ENCODE data around the gene ZMYND19.
"Not testable (repeated sequence)": the region's sequence is repeated elsewhere in the genome, so short reads cannot be mapped to it uniquely, and the experiment has no call there.

ZMYND19 gene

DNA sequence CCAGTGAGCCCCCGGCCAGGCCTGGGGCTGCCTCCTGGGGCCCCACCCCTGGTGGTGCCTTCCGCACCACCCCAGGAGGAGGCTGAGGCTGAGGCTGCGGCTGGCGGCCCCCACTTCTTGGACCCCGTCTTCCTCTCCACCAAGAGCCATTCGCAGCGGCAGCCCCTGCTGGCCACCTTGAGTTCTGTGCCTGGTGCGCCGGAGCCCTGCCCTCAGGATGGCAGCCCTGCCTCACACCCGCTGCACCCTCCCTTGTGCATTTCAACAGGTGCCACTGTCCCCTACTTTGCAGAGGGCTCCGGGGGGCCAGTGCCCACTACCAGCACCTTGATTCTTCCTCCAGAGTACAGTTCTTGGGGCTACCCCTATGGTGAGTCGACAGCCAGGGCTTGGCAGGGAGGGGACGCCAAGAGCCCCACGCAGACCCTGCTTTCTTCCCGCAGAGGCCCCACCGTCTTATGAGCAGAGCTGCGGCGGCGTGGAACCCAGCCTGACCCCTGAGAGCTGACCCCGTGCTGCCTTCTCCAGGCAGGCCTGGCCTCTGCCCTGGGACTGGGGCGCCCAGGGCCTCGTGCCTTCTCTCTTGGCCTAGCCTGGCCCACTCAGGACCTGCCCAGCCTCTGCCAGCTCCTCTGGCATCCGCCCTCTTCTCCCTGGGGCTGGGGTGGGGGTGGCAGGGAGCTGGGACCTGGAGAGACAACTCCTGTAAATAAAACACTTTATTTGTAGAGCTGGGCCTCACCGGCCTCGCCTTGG, 24.5 kb upstream of the ZMYND19 start:
- no peak for DNase-seq (ENCODE audit: low read depth in 2 of 2, low spot score in 1 of 2)

- DNase-seq (ENCODE audit: low read depth in 2 of 2, low spot score in 1 of 2), result no peak
These were observed 23.6 kb upstream of the ZMYND19 start for GRCh38 chr9:137613738-137614523.

DNA sequence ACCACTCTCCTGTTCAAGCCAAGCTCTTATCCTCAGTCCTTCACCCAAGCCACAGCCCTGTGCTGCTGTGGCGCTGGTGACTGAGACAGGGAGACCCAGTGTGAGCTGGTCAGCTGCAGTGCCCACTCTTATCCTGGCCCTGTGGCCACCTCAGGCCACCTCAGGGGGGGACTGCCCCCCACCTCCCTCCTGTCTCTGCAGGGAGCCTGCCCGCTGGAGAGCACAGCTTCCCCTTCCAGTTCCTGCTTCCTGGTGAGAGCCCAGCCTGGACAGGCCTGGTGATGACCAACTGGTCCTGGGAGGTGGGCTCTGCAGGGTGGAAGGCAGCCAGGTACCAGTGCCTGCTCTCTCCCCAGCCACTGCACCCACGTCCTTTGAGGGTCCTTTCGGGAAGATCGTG, 22.9 kb upstream of the ZMYND19 start:
- no peak for DNase-seq (ENCODE audit: low read depth in 2 of 2, low spot score in 1 of 2)

DNA sequence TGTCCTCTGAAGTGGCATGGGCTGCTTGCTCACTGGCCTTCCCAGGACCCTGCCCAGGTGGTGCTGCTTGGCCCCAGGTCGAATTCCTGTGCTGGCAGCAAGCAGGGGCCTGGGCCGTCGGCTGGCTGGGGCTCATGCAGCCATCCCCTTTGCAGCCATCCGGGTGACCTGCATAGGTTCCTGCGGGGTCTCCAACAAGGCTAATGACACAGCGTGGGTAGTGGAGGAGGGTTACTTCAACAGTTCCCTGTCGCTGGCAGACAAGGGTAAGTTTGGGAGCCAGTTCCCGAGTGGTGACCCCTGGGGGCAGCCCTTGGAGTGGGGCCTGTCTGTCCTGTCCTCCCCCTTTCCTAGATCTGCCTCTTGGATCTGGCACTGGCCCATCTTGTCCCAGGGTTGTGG, 22.4 kb upstream of the ZMYND19 start:
- no peak for DNase-seq (ENCODE audit: low read depth in 2 of 2, low spot score in 1 of 2)

GRCh38 chr9:137611623-137612609, 21.6 kb upstream of the ZMYND19 start:
- no peak for DNase-seq (ENCODE audit: low read depth in 2 of 2, low spot score in 1 of 2)

DNA sequence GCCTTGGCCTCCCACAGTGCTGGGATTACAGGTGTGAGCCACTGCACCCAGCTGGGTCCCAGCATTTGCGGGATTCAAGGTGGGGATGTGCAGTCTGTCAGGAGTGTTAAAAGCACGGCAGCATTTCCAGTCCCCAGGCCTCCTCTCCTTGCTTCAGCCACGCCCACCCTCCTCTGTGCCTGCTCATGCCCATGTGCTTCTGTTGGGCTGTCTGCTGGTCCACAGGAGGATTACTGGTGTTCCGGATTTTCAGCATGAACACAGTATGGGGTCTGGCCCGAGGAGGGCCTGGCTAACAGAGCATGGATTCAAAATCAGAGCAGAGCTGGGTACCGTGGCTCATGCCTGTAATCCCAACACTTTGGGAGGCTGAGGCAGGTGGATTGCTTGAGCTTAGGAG, 20.6 kb upstream of the ZMYND19 start:
- no peak for DNase-seq (ENCODE audit: low read depth in 2 of 2, low spot score in 1 of 2)

DNA sequence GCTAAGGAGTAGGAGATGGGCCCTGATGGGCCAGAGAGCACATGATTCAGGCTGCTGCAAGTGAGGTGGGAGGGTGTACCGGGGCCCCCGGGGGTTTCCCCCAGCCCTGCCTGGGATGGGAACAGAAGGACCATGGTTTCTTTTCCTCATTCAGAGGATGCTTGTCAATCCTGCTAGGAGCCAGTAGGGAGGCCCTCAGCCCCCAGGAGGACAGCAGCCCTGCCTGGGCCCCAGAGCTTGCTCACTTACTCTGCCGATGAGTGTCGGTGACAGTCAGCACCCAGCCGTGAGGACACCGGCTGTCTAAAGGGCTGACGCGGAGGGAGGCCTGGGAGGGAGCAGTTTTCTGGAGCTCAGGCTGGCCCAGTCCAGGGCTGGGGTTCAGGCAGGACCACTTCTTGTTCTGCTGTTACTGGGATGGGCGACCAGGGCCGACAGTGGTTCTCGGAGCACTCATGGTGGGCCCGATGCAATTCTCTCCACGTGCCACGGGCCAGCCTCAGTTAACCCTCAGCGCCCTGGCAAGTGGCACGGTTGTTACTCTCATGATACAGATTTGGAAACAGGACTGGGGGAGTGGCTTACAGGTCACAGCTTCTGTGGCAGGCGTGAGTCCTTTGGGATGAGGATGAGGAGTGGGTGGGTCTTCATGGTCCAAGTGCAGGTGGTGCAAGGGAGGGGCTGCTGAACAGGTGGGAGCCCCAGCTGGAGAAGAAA, 17.0 kb upstream of the ZMYND19 start:
- DNase-seq (ENCODE audit: low read depth in 2 of 2, low spot score in 1 of 2), result no peak

DNA sequence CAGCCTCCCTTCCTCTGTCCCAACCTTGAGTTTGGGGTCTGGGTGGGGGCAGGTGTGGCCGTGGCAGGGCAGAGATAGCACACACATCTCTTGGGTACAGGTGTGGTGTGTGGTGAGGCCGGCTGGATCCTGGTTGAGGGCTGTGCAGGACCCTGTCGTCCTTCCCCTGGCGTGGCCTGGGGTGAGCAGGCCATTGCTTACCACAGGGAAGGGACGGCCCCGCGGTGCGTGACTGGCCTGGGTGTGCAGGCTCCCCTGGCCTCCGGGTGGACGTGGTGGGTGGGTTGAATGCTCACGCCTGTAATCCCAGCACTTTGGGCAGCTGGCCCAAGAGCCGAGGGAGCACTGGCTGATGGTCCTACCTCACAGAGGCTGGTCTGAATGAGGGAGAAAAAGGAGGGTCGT, 16.4 kb upstream of the ZMYND19 start:
- no peak for DNase-seq (ENCODE audit: low read depth in 2 of 2, low spot score in 1 of 2)

DNA sequence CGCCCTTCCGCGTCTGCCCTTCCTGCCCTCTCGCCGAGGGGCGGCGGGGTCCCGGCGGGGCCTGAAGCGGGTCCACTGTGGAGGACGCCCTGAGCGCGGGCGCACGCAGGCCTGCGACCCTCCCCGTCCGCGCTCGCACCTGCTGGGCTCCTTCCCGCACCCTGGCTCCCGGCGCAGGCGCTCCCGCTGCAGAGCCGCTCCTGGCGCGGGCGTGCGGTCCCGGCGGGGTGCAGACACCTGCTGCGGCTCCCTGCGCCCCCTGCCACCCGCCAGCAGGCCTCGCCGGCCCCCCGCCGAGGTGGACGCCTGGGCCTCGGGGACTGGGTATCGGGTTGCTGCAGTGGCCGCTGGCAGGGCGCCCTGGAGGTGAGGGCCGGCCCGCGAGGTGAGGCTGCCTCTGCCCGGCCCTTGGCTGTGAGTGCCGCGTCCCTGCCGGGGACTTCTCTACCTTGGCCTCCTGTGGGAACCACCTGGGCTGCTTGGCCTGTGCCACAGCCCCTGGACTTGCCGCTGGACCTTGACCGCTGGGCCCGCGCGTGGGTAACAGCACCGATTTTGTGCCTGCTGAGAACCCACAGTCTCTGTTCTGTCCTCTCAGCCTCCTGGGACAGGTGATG, 15.8 kb upstream of the ZMYND19 start:
- DNase-seq (ENCODE audit: low read depth in 2 of 2, low spot score in 1 of 2), result no peak

GRCh38 chr9:137605121-137606004, 15.1 kb upstream of the ZMYND19 start, which contains the start of gene ARRDC1:
ARRDC1 (plus strand) TSS chr9:137605686; CDS start chr9:137605718, 32 bp downstream.
- DNase-seq (ENCODE audit: low read depth in 2 of 2, low spot score in 1 of 2), result peak; percentile 78 to 92

GRCh38 chr9:137604345-137605086, 14.2 kb upstream of the ZMYND19 start:
- DNase-seq (ENCODE audit: low read depth in 2 of 2, low spot score in 1 of 2), result no peak

- DNase-seq (ENCODE audit: low read depth in 2 of 2, low spot score in 1 of 2), result no peak
These were observed 13.6 kb upstream of the ZMYND19 start for GRCh38 chr9:137603879-137604278.

DNA sequence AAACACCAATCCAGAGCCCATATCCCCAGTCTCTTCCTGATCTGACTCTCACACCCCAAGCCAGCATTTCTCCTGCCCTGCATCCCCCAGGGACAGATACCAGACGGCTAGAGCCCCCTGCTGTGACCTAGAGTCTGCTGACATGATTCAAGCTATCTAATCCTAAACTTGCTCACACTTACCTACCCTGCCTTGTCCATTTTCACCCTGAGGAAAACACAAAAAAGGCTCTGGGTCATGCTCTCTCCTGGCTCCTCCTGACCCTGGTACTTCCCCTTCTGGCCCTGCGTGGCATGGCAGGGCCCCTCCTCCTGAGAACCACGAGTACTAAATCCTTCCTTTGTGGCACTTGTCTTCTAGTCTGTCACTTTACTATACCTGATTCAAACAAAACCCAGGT, 12.3 kb upstream of the ZMYND19 start:
- DNase-seq (ENCODE audit: low read depth in 2 of 2, low spot score in 1 of 2), result no peak

- DNase-seq (ENCODE audit: low read depth in 2 of 2, low spot score in 1 of 2), result no peak
These were observed 8.6 kb upstream of the ZMYND19 start for GRCh38 chr9:137598943-137599342.

DNA sequence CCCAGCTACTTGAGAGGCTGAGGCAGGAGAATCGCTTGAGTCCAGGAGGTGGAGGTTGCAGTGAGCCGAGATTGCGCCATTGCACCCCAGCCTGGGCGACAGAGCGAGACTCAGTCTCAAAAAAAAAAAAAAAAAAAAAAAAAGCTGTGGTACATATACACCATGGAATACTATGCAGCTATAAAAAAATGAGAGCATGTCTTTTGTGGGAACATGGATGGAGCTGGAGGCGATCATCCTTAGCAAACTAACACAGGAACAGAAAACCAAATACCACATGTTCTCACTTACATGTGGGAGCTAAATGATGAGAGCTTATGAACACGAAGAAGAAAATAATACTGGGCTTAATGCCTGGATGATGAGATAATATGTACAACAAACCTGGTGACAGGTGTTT, 6.3 kb upstream of the ZMYND19 start:
- DNase-seq (ENCODE audit: low read depth in 2 of 2, low spot score in 1 of 2), result not testable (repeated sequence)

- no peak for DNase-seq (ENCODE audit: low read depth in 2 of 2, low spot score in 1 of 2)
These were observed 2.9 kb upstream of the ZMYND19 start for GRCh38 chr9:137593176-137593575.

DNA sequence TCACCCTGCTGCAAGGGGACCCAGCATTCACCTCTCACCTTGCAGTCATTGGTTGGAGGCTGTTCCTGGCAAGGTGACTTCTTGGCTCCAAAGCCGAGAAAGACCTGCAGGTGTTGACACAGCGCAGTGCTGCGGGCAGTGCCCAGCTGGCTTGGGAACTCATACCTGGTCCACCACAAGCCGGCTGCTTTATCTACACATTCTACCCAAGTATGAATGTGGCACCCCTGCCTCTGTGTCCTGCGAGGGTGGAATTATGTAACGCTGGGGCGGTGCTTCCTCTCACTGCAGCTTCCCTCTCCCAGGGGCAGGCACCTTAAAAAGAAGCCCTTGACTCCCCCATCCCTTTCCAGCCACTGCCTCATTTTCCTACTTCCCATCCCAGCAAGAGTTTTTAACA, 2.5 kb upstream of the ZMYND19 start:
- DNase-seq (ENCODE audit: low read depth in 2 of 2, low spot score in 1 of 2), result no peak

DNA sequence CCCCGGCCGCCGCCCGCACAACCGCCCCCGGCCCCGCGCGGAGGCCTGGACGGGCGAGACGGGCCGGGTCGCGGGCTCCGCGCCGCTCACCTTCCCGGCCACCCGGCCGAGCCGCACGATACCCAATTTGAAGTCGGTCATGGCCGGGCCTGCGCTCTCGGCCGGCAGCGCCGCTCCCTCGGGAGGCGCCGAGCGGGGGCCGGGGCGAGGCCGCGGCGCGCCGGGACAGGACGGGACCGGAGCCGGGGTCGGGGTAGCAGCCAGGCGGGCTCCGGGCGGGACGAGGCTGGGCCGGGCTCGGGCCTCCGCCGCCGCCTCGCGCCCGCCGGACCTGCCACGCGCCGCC, 216 bp downstream of the ZMYND19 start:
- DNase-seq (ENCODE audit: low read depth in 2 of 2, low spot score in 1 of 2), result no peak

Measured in stimulated activated CD8-positive, alpha-beta memory T cell treated with anti-CD3 and anti-CD28 coated beads, Interleukin-4, amount 100 ng/mL, for 4 hours (primary cell).